Mucosa of rectum (tissue), 2 donors: ENCODE data around the gene ZNF185.

Experiments
- H3K27ac ChIP-seq, 2 donors: one replicate each; pipeline ENCODE4 v1.7.0; 2013; ENCODE audit warnings: inconsistent platforms in 2 of 2, low read depth in 2 of 2, low read length in 2 of 2
- H3K27me3 ChIP-seq, 2 donors: one replicate each; pipeline ENCODE4 v1.7.0; 2013; ENCODE audit warnings: low read length in 2 of 2; ENCODE audit not compliant: control insufficient read depth in 2 of 2, insufficient read depth in 2 of 2
- H3K36me3 ChIP-seq, 2 donors: one replicate each; pipeline ENCODE4 v1.7.0; 2013; ENCODE audit warnings: low read length in 2 of 2; ENCODE audit not compliant: control insufficient read depth in 2 of 2, insufficient read depth in 2 of 2
- H3K4me1 ChIP-seq, 2 donors: one replicate each; pipeline ENCODE4 v1.7.0; 2013; ENCODE audit warnings: low read length in 2 of 2, mild to moderate bottlenecking in 1 of 2; ENCODE audit not compliant: control insufficient read depth in 2 of 2, insufficient read depth in 2 of 2
- H3K4me3 ChIP-seq, 2 donors: one replicate each; pipeline ENCODE4 v1.7.0; 2013; ENCODE audit warnings: low read length in 2 of 2
- H3K9ac ChIP-seq, 2 donors: one replicate each; pipeline ENCODE4 v1.7.0; 2013; ENCODE audit warnings: low read length in 2 of 2, low read depth in 1 of 2, mild to moderate bottlenecking in 1 of 2
- H3K9me3 ChIP-seq, 2 donors: one replicate each; pipeline ENCODE4 v1.7.0; 2013; ENCODE audit warnings: low read length in 2 of 2; ENCODE audit not compliant: control insufficient read depth in 2 of 2
- donor health status: healthy.
- donor health status: Normal muscosa, but diverticular disease.

Gene ZNF185

DNA sequence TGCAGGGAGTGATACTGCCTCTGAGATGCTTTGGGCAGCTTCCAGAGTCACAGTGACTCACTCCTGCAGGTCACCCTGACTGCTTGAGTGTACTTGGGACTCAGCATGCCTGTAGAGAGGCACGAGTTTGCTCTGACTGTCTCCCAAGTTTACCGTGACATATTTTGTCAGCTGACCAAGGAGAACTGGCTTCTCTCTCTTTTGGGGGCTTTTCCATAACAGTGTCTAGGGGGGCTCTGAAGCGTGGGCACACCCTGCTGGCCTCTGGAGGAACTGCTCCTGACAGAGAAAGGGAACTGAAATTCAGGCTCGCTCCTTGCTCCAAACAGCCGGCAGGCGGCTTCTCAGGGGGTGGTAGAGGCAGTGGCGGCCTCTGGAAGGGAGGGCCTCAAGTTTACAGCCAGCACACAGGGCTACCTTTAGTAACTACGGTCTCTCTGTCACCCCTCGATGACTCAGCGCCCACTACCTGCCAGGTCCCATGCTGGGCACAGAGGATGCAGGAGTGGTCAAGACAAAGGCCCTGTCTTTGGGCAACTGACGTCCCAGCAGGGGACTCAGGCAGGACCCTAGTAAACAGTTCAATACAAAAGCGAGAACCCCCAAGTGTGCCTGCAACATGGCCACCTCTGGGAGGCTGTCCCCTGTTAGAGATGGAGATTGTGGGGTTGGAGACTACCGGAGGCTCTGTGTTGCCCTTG lies 17.8 kb downstream of the ZNF185 start:
- Histone ChIP-seq H3K9me3 (no peaks in the 10 kb centered on the region), H3K9ac (no peak overlapping the region), H3K27me3 (no peaks in the 10 kb centered on the region), H3K36me3 (no peaks in the 10 kb centered on the region), H3K27ac (no peak overlapping the region), H3K4me1 (peaks cover 0 to 2% of the 10 kb centered on the region in 2 donors), H3K4me3 (no peak overlapping the region)

DNA sequence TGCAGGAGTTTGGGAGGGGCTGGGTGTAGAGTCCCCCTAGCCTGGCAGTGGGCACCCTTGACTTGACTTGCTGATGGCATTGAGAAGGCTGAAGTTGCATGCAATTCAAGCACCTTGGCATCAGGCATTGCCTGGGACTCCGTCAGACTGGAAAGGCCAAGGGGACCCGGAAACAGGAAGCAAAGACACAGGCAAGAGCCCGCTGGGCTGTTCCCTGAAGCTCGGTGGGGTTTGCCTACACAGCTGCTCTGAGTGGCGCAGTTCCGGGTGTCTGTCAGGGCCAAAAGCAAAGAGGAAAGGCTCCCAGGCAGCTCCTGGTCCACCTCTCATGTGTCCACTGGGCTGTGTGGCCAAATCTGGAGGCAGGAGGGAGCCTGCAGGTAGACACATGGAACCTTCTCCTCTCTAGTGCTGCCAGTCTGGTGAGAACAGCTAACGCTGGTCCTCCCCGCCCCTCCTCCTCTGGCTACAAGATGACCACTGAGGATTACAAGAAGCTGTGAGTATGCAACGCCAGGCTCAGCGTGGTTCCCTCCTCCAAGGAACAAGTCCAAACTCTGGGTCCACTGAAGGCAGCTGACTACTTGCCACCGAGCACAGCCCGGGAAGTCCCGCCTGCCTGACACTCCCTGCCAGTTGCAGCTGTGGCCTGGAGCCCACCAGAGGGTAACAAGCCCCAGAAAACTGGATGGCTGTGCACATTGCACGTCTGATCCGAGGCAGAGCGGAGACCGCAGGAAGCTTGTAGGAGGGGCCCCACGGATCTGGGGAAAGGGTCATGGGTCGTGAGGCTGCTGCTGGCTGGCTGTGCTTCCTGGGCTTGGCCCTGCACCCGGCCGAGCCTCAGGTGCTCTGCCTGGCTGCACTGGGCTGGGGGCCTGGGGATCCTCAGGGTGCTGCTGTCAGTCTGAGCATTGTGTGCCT lies 20.1 kb downstream of the ZNF185 start:
- H3K9ac ChIP-seq = no peak overlapping the region
- H3K4me3 ChIP-seq = no peak overlapping the region
- no peaks in the 10 kb centered on the region for H3K9me3 ChIP-seq
- no peaks in the 10 kb centered on the region for H3K27me3 ChIP-seq
- no peak overlapping the region for H3K27ac ChIP-seq
- H3K36me3 ChIP-seq = no peaks in the 10 kb centered on the region
- H3K4me1 ChIP-seq = peaks cover 0 to 2% of the 10 kb centered on the region in 2 donors

DNA sequence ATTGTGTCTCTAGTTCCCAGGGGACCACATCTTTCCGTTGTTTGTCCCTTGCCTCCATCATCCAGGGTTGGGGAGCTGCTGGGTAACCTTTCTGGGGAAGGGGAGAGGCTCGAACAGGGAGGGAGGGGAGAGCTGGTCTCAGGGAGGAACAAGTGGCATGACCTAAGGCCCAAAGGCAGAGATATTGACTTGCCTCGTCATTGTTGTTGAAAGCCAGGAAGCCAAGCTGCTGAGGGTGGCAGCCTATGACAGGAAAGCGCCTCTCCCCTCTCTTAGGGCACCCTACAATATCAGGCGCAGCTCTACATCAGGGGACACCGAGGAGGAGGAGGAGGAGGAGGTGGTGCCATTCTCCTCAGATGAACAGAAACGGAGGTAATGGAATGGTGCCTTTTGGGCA lies 20.8 kb downstream of the ZNF185 start:
- Histone ChIP-seq H3K27me3 (no peaks in the 10 kb centered on the region), H3K4me3 (no peak overlapping the region)

DNA sequence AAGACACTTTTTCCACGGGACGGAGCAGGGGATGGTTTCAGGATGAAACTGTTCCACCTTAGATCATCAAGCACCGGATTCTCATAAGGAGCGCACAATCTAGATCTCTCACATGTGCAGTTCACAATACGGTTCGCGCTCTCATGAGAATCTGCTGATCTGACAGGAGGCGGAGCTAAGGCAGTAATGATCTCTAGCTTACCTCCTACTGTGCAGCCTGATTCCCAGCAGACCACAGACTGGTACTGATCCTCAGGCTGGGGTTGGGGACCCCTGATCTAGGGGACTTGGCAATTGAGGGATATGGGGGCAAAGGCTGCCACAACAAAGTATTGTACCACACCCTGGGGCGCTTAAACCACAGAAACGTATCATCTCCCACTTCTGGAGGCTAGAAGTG lies 25.7 kb downstream of the ZNF185 start:
- no peak overlapping the region for H3K9ac ChIP-seq
- H3K36me3 ChIP-seq = no peaks in the 10 kb centered on the region
- H3K27ac ChIP-seq = no peak overlapping the region
- no peaks in the 10 kb centered on the region for H3K9me3 ChIP-seq
- H3K4me3 ChIP-seq = no peak overlapping the region
- H3K4me1 ChIP-seq = no peaks in the 10 kb centered on the region
- H3K27me3 ChIP-seq = peaks cover 0 to 6% of the 10 kb centered on the region in 2 donors

More for the DNA sequence above, 20.8 kb downstream of the ZNF185 start:
- no peaks in the 10 kb centered on the region for H3K36me3 ChIP-seq
- peaks cover 0 to 2% of the 10 kb centered on the region in 2 donors for H3K4me1 ChIP-seq
- no peak overlapping the region for H3K27ac ChIP-seq
- H3K9me3 ChIP-seq = no peaks in the 10 kb centered on the region
- H3K9ac ChIP-seq = no peak overlapping the region

DNA sequence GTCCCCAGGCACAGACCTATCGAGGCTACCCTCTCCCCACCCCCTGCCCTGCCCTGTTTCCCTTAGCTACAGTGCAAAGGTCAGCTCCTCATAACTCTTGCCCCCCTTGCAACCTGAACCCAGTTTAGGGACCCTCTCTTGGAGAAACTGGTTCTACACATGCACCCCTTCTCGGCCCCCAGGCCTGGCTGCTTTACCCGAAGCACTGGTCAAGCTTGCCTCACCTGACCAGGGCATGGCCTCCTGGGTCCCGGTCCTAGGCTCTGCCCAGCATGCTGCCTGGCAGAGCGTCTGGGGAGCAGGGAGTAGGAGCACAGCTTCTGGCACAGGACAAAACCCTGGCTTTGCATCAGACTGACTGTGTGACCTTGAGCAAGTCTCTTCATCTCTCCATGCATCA lies 28.0 kb downstream of the ZNF185 start:
- no peak overlapping the region for H3K27ac ChIP-seq
- no peaks in the 10 kb centered on the region for H3K9me3 ChIP-seq
- H3K36me3 ChIP-seq = no peaks in the 10 kb centered on the region
- peaks cover 4 to 9% of the 10 kb centered on the region in 2 donors for H3K27me3 ChIP-seq
- H3K4me1 ChIP-seq = no peaks in the 10 kb centered on the region
- H3K4me3 ChIP-seq = no peak overlapping the region
- H3K9ac ChIP-seq = no peak overlapping the region

DNA sequence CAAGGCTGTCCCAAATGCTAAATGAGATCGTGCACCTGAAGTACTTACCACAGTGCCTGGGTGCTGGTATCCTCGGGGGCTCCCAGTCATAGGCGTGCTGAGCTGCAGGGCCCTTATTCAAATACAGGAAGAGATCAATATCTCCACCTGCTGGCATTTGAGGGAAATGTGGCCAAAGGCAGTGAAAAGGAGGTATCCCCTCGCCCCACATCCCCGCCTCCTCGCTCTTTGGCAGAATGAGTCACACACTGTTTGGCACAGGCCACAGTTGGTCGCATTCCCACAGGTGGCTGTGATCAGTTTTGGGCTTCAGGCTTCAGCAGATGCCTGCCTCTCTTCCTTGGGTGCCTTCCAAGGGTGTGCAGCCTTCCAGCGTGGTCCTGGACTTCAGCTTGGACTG lies 28.4 kb downstream of the ZNF185 start:
- Histone ChIP-seq H3K4me3 (no peak overlapping the region), H3K4me1 (no peaks in the 10 kb centered on the region), H3K9ac (no peak overlapping the region), H3K27me3 (peaks cover 4 to 9% of the 10 kb centered on the region in 2 donors), H3K36me3 (no peaks in the 10 kb centered on the region), H3K9me3 (no peaks in the 10 kb centered on the region), H3K27ac (no peak overlapping the region)

DNA sequence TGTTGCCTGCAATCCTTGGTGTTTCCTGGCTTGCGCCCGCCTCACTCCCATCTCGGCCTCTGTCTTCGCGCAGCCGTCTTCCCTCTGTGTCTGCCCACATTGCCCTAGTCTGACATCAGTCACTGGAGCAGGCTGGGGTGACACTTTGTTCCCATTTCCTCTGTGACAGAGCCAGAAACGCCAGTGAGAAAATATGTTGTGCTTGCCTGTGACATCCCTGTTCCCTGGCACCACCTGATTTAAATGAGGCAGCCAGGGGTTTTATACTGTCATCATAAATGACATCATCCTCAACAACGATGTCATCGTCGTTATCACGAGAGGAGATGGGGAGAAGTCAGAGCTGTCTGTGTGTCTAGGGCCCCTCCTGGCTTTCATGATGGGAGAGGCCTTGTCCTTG lies 29.1 kb downstream of the ZNF185 start:
- Histone ChIP-seq H3K27me3 (peaks cover 4 to 9% of the 10 kb centered on the region in 2 donors), H3K36me3 (no peaks in the 10 kb centered on the region), H3K27ac (no peak overlapping the region), H3K9ac (no peak overlapping the region), H3K4me1 (no peaks in the 10 kb centered on the region), H3K4me3 (no peak overlapping the region), H3K9me3 (no peaks in the 10 kb centered on the region)

DNA sequence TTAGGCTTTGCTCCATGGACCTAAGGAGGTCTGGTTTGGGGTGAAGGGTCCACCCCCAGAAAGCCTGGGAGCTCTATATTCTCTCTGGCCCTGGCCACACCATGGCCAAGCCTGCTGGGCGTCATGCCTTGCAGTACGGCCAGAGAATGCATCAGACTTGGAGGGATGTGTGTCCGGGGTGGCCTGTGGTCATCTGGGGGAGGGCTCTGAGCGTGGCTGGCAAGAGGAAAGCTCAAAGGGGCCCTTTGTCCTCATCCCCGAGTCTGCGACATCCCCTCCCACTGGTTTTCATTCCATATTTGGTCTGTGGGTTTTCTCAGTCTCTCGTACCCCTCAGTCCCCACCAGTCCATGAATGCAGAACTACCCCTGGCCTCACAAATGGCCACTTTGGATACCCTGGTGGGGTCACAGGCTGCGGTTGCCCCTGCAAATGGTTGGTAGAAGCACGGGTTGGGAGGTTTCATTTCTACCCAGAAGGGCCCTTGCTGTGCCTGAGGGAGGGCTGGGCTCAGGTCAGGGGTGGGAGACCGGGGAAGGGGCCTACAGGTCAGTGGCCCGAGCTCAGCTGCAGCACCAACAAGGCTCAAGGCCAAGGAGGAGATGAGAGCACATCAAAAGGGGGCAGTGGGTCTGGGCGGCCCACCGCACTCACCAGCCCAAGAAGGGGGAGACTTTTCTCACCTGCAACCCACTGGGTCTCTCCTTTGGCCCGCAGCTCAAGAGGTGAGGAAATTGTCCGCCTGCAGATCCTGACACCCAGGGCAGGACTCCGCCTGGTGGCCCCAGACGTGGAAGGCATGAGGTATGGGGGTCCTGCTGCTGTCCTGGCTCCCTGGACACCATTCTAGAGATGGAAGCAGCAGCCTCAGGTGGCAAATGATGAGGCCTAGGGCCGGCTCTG lies 30.2 kb downstream of the ZNF185 start:
- H3K27ac ChIP-seq = no peak overlapping the region
- H3K4me1 ChIP-seq = no peaks in the 10 kb centered on the region
- no peak overlapping the region for H3K4me3 ChIP-seq
- no peak overlapping the region for H3K9ac ChIP-seq
- peaks cover 9% of the 10 kb centered on the region in 2 donors for H3K27me3 ChIP-seq
- no peaks in the 10 kb centered on the region for H3K9me3 ChIP-seq
- no peaks in the 10 kb centered on the region for H3K36me3 ChIP-seq

DNA sequence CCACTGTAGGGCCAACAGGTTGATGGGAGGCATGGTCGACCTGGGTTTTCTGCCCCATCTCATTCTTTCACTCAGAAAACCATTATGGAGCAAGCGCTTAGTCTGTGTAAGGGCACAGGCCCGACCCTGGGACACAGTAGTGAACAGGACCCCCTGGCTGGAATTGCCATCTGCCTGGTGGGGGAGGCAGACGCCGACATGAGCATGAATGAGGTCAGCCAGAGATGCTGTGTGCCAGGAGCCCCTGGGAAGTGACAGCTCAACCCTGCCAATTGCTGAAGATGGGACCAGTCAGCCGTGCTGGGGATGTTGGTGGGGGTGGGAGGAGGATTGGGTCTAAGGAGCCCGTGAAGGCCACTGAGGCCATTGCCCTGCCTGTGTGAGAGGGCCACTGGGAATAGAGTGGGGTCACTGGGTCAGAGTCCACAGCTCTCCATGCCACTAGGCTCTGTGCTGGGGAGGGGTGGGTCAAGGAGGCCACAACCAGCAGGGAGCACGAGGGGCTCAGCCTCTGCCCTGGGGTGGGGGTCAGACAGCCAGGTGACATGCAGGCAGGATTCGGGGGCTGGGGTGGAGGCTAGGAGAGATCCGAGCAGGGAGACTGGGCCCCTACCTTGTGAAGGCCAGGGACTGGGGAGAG lies 31.0 kb downstream of the ZNF185 start:
- H3K36me3 ChIP-seq = no peaks in the 10 kb centered on the region
- H3K4me1 ChIP-seq = no peaks in the 10 kb centered on the region
- H3K4me3 ChIP-seq = no peak overlapping the region
- H3K9ac ChIP-seq = no peak overlapping the region
- no peak overlapping the region for H3K27ac ChIP-seq
- no peaks in the 10 kb centered on the region for H3K9me3 ChIP-seq
- H3K27me3 ChIP-seq = peaks cover 9 to 14% of the 10 kb centered on the region in 2 donors
